Keratinocyte (primary cell): ENCODE measurements around the gene TOR1B. TPM values are rescaled to one million over a fixed set of nuclear protein-coding genes. Genes with fewer than 3 reads are reported as not detected.

Experiments
- DNase-seq: peaks from one replicate; pipeline ENCODE4 v3.0.0-alpha.2; 2011; ENCODE audit warnings: low read depth, missing footprints, low spot score
- FAIRE-seq: peaks from 2 replicates; lab custom pipeline; 2011; peaks lifted over from hg19 to GRCh38; lab: Jason Lieb, UNC
- H2AFZ ChIP-seq: 2 replicates; pipeline ENCODE4 v1.6.0; 2012; ENCODE audit warnings: low read length, control low read depth, inconsistent platforms; ENCODE audit not compliant: control insufficient read depth
- H3K27ac ChIP-seq: 2 replicates; pipeline ENCODE4 v1.5.1; 2011; ENCODE audit warnings: low read length; ENCODE audit not compliant: control insufficient read depth, insufficient read depth
- H3K27me3 ChIP-seq: 3 replicates; pipeline ENCODE4 v1.6.0; 2011; ENCODE audit warnings: low read length; ENCODE audit not compliant: control insufficient read depth, insufficient read depth; ENCODE audit errors: extremely low read depth
- H3K36me3 ChIP-seq, 2 experiments: 2 replicates in 1 of 2; 3 replicates in 1 of 2; pipeline ENCODE4 v1.5.1; 2011; ENCODE audit warnings: low read length in 2 of 2, mild to moderate bottlenecking in 1 of 2; ENCODE audit not compliant: control insufficient read depth in 2 of 2, insufficient read depth in 2 of 2; ENCODE audit errors: extremely low read depth in 1 of 2
- H3K4me1 ChIP-seq: 3 replicates; pipeline ENCODE4 v1.5.1; 2011; ENCODE audit warnings: low read length; ENCODE audit not compliant: control insufficient read depth, insufficient read depth; ENCODE audit errors: extremely low read depth
- H3K4me2 ChIP-seq: 3 replicates; pipeline ENCODE4 v1.6.0; 2011; ENCODE audit warnings: low read depth, low read length; ENCODE audit not compliant: control insufficient read depth, insufficient read depth; ENCODE audit errors: extremely low read depth
- H3K4me3 ChIP-seq, 3 experiments: fragments of 200-600 bp in 1 of 3; sonication (generic) in 1 of 3; 2 replicates in 2 of 3; 3 replicates in 1 of 3; pipeline ENCODE4 v1.5.1; 2011 to 2016; ENCODE audit warnings: low read length in 3 of 3, mild to moderate bottlenecking in 3 of 3, control low read depth in 2 of 3, inconsistent platforms in 1 of 3, low read depth in 1 of 3, mixed read lengths in 1 of 3, mixed run types in 1 of 3, moderate library complexity in 1 of 3; ENCODE audit not compliant: control insufficient read depth in 2 of 3, insufficient read depth in 2 of 3; ENCODE audit errors: extremely low read depth in 1 of 3
- H3K79me2 ChIP-seq: 2 replicates; pipeline ENCODE4 v1.6.0; 2012; ENCODE audit warnings: low read length; ENCODE audit not compliant: control insufficient read depth, insufficient read depth
- H3K9ac ChIP-seq: 3 replicates; pipeline ENCODE4 v1.6.0; 2011; ENCODE audit warnings: low read length; ENCODE audit not compliant: control insufficient read depth, insufficient read depth; ENCODE audit errors: extremely low read depth
- H3K9me1 ChIP-seq: 3 replicates; pipeline ENCODE4 v1.6.0; 2011; ENCODE audit warnings: low read length; ENCODE audit not compliant: control insufficient read depth, insufficient read depth; ENCODE audit errors: extremely low read depth
- H3K9me3 ChIP-seq: 2 replicates; pipeline ENCODE4 v1.5.1; 2012; ENCODE audit warnings: low read depth, low read length; ENCODE audit not compliant: control insufficient read depth
- H4K20me1 ChIP-seq: 3 replicates; pipeline ENCODE4 v1.6.0; 2011; ENCODE audit warnings: low read length; ENCODE audit not compliant: control insufficient read depth, insufficient read depth; ENCODE audit errors: extremely low read depth
- EZH2 ChIP-seq: IDR thresholded peaks from one replicate; pipeline ENCODE4 v1.6.1; 2012; ENCODE audit warnings: inconsistent platforms, mild to moderate bottlenecking, low read length, moderate library complexity
- dilution Hi-C: fragments of 300-500 bp; cut with MboI; formaldehyde crosslinking; loops from one replicate; pipeline ENCODE4 v1.7.0; 2020; ENCODE audit warnings: low sequenced_read_pairs; ENCODE audit not compliant: extremely low pct_ligation_motif_present
- polyA plus RNA-seq, 5 experiments: library from polyadenylated mRNA; depleted of rRNA in 3 of 5; stranded (reverse) in 3 of 5; stranded (forward) in 1 of 5; unstranded in 1 of 5; fragments of >200 nt; gene quantifications; 1 replicate in 1 of 5; 2 replicates in 3 of 5; 3 replicates in 1 of 5; pipeline versions ENCODE4 v1.2.1 to v1.2.3, GENCODE V29; 2011 to 2012; ENCODE audit warnings: missing spikeins in 2 of 5, low read depth in 1 of 5, low replicate concordance in 1 of 5
- TF ChIP-seq, protein P1 (sequence below), 3 experiments: IDR thresholded peaks in 1 of 3; conservative IDR thresholded peaks in 1 of 3; optimal IDR thresholded peaks in 1 of 3; 2 replicates in 2 of 3; 3 replicates in 1 of 3; pipeline versions ENCODE3 to v1.5.1; 2011; ENCODE audit warnings: low read length in 3 of 3, mild to moderate bottlenecking in 3 of 3, moderate library complexity in 2 of 3, control low read depth in 1 of 3, inconsistent platforms in 1 of 3; ENCODE audit not compliant: insufficient read depth in 2 of 3; ENCODE audit errors: extremely low read depth in 1 of 3

TOR1B gene
- polyA plus RNA-seq, 1 donor (not counting 4 experiments of a cell fraction or from before 2014, with no cell fraction given) = 24.2 TPM

DNA sequence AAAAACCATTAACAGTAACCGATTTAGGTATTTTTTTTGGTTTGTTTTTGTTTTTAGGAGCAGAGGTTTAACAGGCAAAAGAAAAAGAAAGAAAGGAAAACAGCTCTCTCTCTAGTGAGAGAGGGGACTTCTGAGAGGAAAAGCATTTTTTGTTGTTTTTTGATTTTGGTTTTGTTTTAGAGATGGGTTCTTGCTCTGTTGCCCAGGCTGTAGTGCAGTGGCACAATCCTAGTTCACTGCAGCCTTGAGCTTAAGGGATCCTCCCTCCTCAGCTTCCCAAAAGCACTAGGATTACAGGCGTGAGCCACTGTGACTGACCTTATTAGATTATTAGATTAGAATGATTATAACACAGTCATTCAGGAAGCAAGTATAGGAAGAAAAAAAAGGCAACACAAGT lies 42.4 kb downstream of the TOR1B start:
- H3K27ac ChIP-seq = no peak overlapping the region
- H3K27me3 ChIP-seq = no peaks in the 10 kb centered on the region
- H3K4me3 ChIP-seq = no peak overlapping the region
- no peaks in the 10 kb centered on the region for H4K20me1 ChIP-seq
- no peaks in the 10 kb centered on the region for H3K9me3 ChIP-seq
- no peak overlapping the region for H3K9ac ChIP-seq
- H3K36me3 ChIP-seq = peaks cover 0 to 2% of the 10 kb centered on the region in 2 experiments
- H3K9me1 ChIP-seq = no peaks in the 10 kb centered on the region
- no peak for FAIRE-seq
- H2AFZ ChIP-seq = no peak overlapping the region
- H3K79me2 ChIP-seq = no peaks in the 10 kb centered on the region
- no peak overlapping the region for H3K4me2 ChIP-seq
- DNase-seq = no peak
- H3K4me1 ChIP-seq = no peaks in the 10 kb centered on the region
- dilution Hi-C loops = no loop called here
- TF ChIP-seq, protein P1, sequence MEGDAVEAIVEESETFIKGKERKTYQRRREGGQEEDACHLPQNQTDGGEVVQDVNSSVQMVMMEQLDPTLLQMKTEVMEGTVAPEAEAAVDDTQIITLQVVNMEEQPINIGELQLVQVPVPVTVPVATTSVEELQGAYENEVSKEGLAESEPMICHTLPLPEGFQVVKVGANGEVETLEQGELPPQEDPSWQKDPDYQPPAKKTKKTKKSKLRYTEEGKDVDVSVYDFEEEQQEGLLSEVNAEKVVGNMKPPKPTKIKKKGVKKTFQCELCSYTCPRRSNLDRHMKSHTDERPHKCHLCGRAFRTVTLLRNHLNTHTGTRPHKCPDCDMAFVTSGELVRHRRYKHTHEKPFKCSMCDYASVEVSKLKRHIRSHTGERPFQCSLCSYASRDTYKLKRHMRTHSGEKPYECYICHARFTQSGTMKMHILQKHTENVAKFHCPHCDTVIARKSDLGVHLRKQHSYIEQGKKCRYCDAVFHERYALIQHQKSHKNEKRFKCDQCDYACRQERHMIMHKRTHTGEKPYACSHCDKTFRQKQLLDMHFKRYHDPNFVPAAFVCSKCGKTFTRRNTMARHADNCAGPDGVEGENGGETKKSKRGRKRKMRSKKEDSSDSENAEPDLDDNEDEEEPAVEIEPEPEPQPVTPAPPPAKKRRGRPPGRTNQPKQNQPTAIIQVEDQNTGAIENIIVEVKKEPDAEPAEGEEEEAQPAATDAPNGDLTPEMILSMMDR (optimal IDR thresholded peaks at IDR 0.05 in 1 of 3, IDR thresholded peaks at IDR 0.05 in 1 of 3, conservative IDR thresholded peaks at IDR 0.05 in 1 of 3; ENCODE audit: extremely low read depth in 1 of 3, insufficient read depth in 2 of 3, low read length in 3 of 3) = no peak

DNA sequence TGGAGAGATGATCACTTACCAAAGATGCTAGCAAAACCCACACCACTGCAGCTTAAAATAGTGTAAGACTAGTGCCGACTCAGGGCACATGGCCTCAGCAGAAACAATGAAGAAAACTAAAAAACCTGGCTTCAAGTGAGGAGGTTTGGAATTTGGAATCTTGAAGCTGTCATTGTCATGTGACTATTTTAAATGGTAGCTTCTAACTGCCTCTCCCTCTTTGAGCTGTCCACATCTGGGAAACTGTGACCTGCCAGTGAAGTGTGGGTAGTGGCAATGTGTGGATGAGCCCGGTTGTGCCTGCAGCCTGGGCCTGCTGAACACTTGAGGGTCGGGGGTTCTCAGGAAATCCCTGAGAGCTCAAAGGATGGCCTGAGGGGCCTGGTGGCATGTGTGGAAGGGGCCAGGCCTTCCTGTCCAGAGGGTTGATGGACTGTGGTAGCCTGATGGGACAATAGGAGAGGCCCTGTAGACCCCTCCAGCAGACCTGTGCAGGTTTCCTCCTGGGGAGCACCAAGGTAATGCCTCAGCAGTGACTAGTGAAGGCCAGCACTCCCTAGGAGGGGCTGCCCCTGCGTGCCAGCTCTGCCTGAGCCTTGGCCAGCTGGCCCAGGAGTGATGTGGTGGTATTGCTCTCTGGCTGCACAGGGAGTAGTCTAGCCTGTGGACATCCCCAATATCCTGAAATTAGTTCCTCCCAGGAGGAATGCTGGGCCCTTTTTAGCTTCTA lies 45.9 kb downstream of the TOR1B start:
- no peak for TF ChIP-seq EZH2
- TF ChIP-seq, protein P1 (optimal IDR thresholded peaks at IDR 0.05 in 1 of 3, IDR thresholded peaks at IDR 0.05 in 1 of 3, conservative IDR thresholded peaks at IDR 0.05 in 1 of 3; ENCODE audit: extremely low read depth in 1 of 3, insufficient read depth in 2 of 3, low read length in 3 of 3) = no peak
- no peaks in the 10 kb centered on the region for H3K4me1 ChIP-seq
- no peaks in the 10 kb centered on the region for H3K79me2 ChIP-seq
- H3K36me3 ChIP-seq = peaks cover 5 to 14% of the 10 kb centered on the region in 2 experiments
- H3K4me2 ChIP-seq = no peak overlapping the region
- no peak overlapping the region for H3K9ac ChIP-seq
- no peak overlapping the region for H2AFZ ChIP-seq
- H3K4me3 ChIP-seq = no peak overlapping the region
- H3K9me1 ChIP-seq = no peaks in the 10 kb centered on the region
- no peak overlapping the region for H3K27ac ChIP-seq
- no peak for DNase-seq
- dilution Hi-C loops = no loop called here
- no peaks in the 10 kb centered on the region for H4K20me1 ChIP-seq
- no peaks in the 10 kb centered on the region for H3K9me3 ChIP-seq
- no peak for FAIRE-seq
- no peaks in the 10 kb centered on the region for H3K27me3 ChIP-seq
